GOT3 (cell line): ENCODE data around the gene PTH1R.

Experiments used
- DNase-seq: peaks from one replicate; lab custom pipeline; 2025; ENCODE audit warnings: mixed read lengths; lab: John Stamatoyannopoulos, UW

PTH1R gene

GRCh38 chr3:46849686-46850467, 27.6 kb upstream of the PTH1R start:
- no peak for DNase-seq

GRCh38 chr3:46850468-46850779, 27.1 kb upstream of the PTH1R start:
- no peak for DNase-seq

DNA sequence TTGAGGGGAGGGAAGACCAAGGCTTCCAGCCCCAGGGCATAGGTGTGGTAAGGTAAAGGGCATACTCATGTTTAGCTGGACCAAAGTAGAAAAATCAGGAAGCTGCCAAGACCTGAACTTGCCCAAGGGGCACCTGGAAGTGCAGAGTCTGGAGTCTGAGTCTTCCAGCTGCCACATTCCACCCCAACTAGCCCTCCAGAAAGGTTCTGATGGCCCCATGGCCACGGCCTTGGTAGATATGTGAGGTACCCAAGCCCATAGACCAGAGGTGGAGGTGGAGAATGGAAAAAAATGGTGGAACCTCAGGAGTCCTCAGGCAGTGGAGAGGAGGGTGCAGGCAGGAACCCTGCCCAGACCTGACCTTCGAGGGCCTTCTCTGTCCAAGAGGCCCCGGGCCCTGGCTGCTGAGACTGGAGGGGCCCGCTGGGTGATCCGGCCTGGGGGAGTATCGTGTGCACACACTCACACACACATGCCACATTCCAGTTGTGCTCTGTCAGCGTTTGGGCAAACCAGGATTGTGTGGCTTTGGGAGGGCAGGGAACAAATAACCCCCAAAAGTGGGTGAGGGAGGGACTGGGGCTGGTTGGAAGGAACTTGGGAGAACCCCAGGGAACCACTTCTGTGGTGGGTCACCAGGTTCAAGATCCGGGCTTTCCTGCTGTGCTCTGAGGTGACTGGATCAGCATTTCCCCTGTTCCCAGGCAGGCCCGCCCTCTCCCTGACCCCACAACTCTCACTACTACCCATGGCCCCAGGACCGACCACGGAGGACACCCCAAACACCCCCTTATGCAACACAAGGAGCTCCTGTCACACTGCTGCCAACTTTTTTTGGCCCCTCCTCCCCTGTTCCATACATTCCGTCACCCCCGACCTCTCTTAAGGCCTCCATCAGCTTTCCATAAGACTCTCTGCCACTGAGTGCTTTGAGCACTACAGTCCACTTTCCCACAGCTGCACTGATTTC, 25.9 kb upstream of the PTH1R start:
- no peak for DNase-seq

DNA sequence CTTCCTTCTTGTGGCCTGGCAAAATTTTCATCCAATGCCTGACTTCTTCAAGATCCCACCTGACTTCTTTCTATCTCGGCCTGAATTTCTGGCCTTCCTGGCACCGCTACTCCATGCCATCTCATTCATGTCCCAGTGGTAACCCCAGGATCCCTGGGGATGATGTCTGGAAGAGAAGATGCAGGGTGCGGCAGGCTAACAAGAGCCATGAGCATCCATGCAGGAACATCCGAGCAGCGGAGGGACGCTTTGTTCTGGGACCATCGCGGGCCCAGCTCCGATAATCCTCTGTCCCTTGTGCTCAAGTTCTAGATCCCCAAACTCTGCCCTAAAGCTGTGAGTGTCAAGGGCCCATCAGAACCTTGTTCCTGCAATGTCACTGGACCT, 25.2 kb upstream of the PTH1R start:
- DNase-seq: no peak

- DNase-seq: no peak
These were observed 24.6 kb upstream of the PTH1R start for GRCh38 chr3:46852839-46853355.

GRCh38 chr3:46853441-46854415, 23.8 kb upstream of the PTH1R start:
- DNase-seq: no peak

DNA sequence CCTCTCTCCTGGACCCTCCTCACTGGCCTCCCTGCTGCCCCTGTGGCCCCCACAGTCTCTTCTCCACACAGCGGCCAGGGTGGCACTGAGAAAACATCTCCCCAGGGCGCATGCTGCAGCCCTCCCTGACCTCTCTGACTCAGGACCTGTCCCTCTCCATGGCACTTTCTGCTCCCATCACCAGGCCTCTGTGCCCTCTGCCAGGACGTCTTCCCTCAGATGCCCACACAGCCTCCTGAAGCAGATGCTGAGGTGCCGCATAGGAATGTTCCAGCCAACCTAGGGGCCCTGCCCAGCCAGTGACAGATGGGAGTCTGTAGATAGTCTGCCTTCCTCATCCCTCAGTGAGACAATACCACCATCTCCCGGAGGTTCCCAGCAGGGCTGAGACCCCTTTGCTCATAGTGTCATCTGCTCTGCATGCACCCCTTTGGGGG, 22.9 kb upstream of the PTH1R start:
- DNase-seq: no peak

DNA sequence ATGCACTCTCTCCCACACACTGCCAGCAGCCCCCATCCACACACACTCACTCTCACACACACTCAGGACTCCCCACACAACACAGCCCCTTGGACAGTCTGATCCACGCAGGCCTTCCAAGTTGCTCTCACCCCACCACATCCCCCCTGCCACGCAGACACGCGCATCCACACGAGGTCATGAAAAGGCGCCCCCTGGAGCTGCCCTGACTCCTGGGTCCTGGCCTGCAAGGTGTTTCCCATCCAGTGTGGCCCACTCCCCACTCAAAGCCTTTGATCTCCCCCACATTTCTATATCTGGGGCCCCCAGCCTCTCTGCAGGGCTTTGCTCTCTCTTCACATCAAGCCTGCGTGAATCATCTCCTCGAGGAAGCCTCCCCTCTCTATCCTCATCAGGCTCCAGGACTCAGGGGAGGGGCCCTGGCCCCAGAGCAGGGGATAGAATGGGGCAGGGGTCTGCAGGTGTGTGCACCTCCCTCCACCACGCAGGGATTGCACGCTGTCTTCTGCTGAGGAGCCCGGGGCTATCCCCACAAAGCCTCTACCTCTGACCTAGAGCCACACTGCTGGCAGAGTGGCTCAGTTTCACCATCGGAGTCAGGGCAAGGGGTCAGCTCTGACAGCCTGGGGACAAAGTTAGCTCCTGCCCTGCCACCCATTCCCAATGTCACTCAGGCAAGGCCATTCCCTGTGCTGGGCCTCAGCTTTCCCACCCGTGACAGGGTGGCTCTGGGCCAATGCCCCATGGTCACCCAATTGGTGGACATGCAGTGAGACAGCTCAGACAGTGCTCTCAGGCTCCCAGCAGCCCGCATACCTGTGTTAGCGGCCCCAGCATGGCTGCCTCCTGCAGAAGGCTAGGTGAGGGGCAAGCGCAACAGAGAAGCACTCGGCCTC, 20.7 kb upstream of the PTH1R start:
- no peak for DNase-seq

GRCh38 chr3:46857485-46858341, 19.8 kb upstream of the PTH1R start:
- DNase-seq: no peak

GRCh38 chr3:46858456-46858855, 19.1 kb upstream of the PTH1R start:
- DNase-seq: no peak

DNA sequence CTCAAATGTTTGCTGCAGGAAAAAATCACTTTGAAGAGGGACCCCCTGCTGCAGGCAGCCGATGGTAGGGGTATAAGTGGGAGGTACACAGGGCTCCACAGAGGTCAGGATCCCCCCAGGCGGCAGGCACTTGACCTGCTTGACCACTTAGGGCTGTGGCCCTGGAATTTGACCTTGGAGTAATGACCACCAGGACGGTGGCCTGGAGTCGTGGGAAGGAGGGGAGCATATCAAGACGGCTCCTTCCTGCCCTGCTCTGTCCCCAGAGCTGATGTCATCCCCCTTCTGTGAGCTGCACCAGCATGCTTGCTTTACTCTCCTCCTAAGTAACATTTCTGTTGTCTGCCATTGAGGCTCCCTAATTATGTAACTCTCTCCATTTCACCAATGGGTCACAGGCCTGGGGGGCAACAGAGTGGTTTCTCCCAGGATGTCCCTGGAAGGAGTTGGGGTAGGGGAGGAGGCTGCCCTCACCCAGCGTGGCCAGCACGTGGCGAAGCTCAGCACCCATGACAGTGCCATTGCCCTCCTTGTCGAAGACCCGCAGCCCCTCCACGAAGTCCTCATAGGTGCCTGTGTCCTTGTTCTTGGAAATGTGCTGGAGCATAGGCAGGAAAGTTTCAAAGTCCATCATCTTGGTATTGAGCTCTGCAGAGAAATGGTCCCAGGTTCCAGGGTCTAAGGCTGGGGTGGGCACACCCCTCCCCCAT, 18.4 kb upstream of the PTH1R start:
- no peak for DNase-seq

- DNase-seq: no peak
These were observed 17.3 kb upstream of the PTH1R start for GRCh38 chr3:46860017-46860809.

- no peak for DNase-seq
These were observed 16.5 kb upstream of the PTH1R start for GRCh38 chr3:46860810-46861604.

DNA sequence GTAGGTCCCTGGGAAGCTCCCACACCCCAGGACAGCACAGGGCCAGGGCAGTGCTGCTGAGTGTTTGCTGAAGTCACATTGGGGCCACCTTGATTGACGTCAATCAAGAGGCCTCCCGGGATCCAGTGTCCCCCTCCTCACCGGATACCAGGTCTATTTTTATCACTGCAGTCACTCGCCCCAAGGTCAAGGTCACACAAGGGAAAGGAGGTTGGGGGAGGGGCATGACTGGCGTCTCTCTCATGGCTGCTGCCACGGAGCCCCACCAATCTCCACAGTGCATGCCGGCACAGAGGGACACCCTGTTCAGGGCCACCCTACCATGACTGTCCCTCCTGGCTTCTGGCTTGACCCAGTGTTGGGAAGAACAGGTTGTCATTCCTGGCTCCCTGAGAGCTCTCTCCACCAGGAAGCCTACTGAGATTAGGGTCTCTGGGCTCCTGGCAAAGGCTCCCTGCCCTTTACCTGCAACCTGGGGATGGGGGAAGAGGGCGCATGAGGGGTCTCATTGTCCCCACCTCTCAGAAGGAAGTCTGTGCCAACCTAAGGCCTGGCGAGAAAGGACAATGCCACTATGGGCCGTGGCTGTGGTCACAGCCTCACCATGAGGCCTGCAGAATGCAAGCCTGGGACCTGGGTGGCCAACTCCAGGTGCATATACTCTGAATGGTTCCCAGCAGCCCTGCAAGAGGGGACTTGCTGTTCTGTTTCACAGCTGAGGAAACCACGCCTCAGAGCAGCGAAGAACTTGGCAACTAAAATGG, 15.7 kb upstream of the PTH1R start:
- DNase-seq: no peak

GRCh38 chr3:46862369-46863025, 15.0 kb upstream of the PTH1R start:
- no peak for DNase-seq

GRCh38 chr3:46863261-46863782, 14.2 kb upstream of the PTH1R start, which contains the start of gene MYL3:
Gene MYL3 (minus strand): TSS chr3:46863444. CDS start chr3:46863390, 54 bp downstream.
- no peak for DNase-seq
